ENCODE results near the gene GPX4.

DNA sequence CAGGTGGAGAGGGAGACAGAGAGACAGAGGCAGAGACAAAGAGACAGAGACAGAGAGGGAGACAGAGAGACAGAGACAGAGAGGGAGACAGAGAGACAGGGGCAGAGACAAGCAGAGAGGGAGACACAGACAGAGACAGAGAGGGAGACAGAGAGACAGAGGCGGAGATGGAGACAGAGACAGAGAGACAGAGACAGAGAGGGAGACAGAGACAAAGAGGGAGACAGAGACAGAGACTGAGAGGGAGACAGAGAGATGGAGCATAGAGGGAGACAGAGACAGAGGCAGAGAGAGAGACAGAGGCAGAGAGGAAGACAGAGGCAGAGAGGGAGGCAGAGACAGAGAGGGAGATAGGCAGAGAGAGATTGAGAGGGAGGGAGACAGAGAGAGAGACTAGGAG, 40.9 kb downstream of the GPX4 start:
- TF ChIP-seq, protein P1, sequence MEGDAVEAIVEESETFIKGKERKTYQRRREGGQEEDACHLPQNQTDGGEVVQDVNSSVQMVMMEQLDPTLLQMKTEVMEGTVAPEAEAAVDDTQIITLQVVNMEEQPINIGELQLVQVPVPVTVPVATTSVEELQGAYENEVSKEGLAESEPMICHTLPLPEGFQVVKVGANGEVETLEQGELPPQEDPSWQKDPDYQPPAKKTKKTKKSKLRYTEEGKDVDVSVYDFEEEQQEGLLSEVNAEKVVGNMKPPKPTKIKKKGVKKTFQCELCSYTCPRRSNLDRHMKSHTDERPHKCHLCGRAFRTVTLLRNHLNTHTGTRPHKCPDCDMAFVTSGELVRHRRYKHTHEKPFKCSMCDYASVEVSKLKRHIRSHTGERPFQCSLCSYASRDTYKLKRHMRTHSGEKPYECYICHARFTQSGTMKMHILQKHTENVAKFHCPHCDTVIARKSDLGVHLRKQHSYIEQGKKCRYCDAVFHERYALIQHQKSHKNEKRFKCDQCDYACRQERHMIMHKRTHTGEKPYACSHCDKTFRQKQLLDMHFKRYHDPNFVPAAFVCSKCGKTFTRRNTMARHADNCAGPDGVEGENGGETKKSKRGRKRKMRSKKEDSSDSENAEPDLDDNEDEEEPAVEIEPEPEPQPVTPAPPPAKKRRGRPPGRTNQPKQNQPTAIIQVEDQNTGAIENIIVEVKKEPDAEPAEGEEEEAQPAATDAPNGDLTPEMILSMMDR (IDR thresholded peaks at IDR 0.05), result no peak
- no peak for TF ChIP-seq POLR2A (IDR thresholded peaks at IDR 0.05)

All from testis (tissue), 2 donors.